GM12874 (cell line): ENCODE measurements around the gene RUNX3.

ENCODE experiments used
- CTCF ChIP-seq: IDR thresholded peaks from 2 replicates; pipeline ENCODE4 v1.5.1; 2011; ENCODE audit warnings: low read depth, mild to moderate bottlenecking, control low read depth, low read length, moderate library complexity; ENCODE audit not compliant: insufficient read depth

RUNX3 gene

GRCh38 chr1:24888971-24889676 is 41.0 kb downstream of the RUNX3 start:
- no peak for TF ChIP-seq CTCF

GRCh38 chr1:24888061-24888970 is 41.8 kb downstream of the RUNX3 start:
- TF ChIP-seq CTCF, result no peak

- TF ChIP-seq CTCF, result no peak
These were observed 43.8 kb downstream of the RUNX3 start for GRCh38 chr1:24886241-24886640.

GRCh38 chr1:24884751-24885150 is 45.3 kb downstream of the RUNX3 start:
- TF ChIP-seq CTCF, result no peak

GRCh38 chr1:24881034-24881433 is 49.0 kb downstream of the RUNX3 start:
- TF ChIP-seq CTCF, result no peak

GRCh38 chr1:24878775-24879742 is 51.0 kb downstream of the RUNX3 start:
- no peak for TF ChIP-seq CTCF
